Peyer's patch (tissue), 4 donors: Measurements from ENCODE around the gene BRF1. TPM values are rescaled to one million over a fixed set of nuclear protein-coding genes. Genes with fewer than 3 reads are reported as not detected.

Source experiments
- DNase-seq, 3 donors: peaks; one replicate each; pipeline ENCODE4 v3.0.0-alpha.2; 2017 to 2019
- H3K27ac ChIP-seq, 4 donors: fragments of 200-600 bp; sonication (generic); one replicate each; pipeline ENCODE4 v1.5.1; 2016 to 2019
- H3K27me3 ChIP-seq, 2 donors: fragments of 200-600 bp; sonication (generic); one replicate each; pipeline ENCODE4 v1.5.1; 2019
- H3K36me3 ChIP-seq, 3 donors: fragments of 200-600 bp; sonication (generic); one replicate each; pipeline ENCODE4 v1.5.1; 2016 to 2019
- H3K4me1 ChIP-seq, 4 donors: fragments of 200-600 bp; sonication (generic); one replicate each; pipeline ENCODE4 v1.5.1; 2016 to 2019
- H3K4me3 ChIP-seq, 4 donors: fragments of 200-600 bp; sonication (generic); 1 replicate in 3 of 4; 2 replicates in 1 of 4; pipeline ENCODE4 v1.5.1; 2016 to 2019; ENCODE audit warnings: mild to moderate bottlenecking in 1 of 4
- H3K9me3 ChIP-seq, 4 donors: fragments of 200-600 bp; sonication (generic); one replicate each; pipeline ENCODE4 v1.5.1; 2016 to 2019; ENCODE audit warnings: mild to moderate bottlenecking in 1 of 4
- CTCF ChIP-seq, 6 experiments: fragments of 450-650 bp in 4 of 6; fragments of 200-600 bp in 2 of 6; sonication (generic) in 1 of 6; IDR thresholded peaks; one replicate each; pipeline ENCODE4 v1.5.1; 2017 to 2019; ENCODE audit warnings: antibody characterized with exemption in 6 of 6, mild to moderate bottlenecking in 3 of 6, moderate library complexity in 1 of 6
- POLR2A ChIP-seq, 2 donors: fragments of 450-650 bp; IDR thresholded peaks; one replicate each; pipeline ENCODE4 v1.5.1; 2017; ENCODE audit warnings: antibody characterized with exemption in 2 of 2, mild to moderate bottlenecking in 2 of 2, moderate library complexity in 2 of 2
- total RNA-seq, 4 donors: library from RNA; depleted of rRNA; stranded (reverse); fragments of >200 nt; gene quantifications; one replicate each; pipeline ENCODE4 v1.1.0, GENCODE V29; 2016

The BRF1 gene
- total RNA-seq, 4 donors from 2014 or later: 40.8 to 112 (median 90.3) TPM

DNA sequence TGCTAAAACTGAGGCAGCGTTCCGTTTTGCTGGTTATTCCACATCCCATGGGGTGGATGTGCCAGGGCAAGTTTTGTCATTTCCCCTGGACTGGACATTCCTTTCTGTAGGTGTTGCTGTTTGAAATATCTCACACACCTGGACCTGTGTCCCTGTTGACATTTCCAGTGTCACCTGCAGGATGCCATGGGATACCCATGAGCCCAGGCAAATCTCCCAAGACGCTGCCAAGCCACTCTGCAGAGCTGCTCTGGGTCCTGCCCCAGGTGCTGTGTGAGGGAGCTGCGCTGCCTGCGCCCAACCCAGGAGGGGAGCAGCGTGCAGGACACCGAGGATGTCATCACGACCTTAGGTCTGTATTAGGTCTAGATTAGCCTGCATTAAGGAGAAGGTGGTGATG, 8.6 kb upstream of the BRF1 start:
- DNase-seq: no peak
- H3K36me3 ChIP-seq: no peaks in the 10 kb centered on the region
- no peak overlapping the region for H3K27ac ChIP-seq
- peaks cover 0 to 11% (median 3%) of the 10 kb centered on the region in 4 donors for H3K4me1 ChIP-seq
- TF ChIP-seq CTCF (IDR thresholded peaks at IDR 0.05) (no peak), POLR2A (IDR thresholded peaks at IDR 0.05) (no peak)
- no peaks in the 10 kb centered on the region for H3K9me3 ChIP-seq
- no peaks in the 10 kb centered on the region for H3K27me3 ChIP-seq
- no peak overlapping the region for H3K4me3 ChIP-seq

GRCh38 chr14:105307052-105307727, 6.4 kb upstream of the BRF1 start:
- Histone ChIP-seq H3K9me3 (no peaks in the 10 kb centered on the region), H3K27me3 (no peaks in the 10 kb centered on the region), H3K4me1 (no peaks in the 10 kb centered on the region), H3K4me3 (no peak overlapping the region), H3K36me3 (no peaks in the 10 kb centered on the region), H3K27ac (no peak overlapping the region)
- DNase-seq: no peak
- TF ChIP-seq CTCF (IDR thresholded peaks at IDR 0.05): no peak
- no peak for TF ChIP-seq POLR2A (IDR thresholded peaks at IDR 0.05)

DNA sequence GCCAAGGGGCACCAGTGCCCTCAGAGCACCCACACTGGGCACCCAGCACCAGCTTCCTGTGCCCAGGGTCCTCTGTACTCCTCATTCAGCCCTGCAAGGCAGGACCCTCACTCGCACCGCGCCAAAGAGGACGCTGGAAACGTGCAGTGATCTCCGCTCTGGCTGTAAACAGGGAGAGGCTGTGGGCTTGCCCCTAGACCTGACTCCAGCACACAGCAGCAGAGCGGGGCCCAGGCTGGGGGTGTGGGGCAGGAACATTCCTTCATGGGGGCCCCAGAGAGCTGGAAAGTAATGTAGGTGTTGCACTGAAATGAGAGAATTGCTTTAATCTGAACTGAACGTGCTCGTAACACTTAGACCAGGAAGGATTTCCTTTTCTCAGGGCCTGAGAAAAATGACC, 5.0 kb upstream of the BRF1 start:
- H3K4me1 ChIP-seq: peaks cover 0 to 5% (median 0%) of the 10 kb centered on the region in 4 donors
- H3K27ac ChIP-seq: no peak overlapping the region
- no peak for DNase-seq
- TF ChIP-seq CTCF (IDR thresholded peaks at IDR 0.05) (no peak), POLR2A (IDR thresholded peaks at IDR 0.05) (no peak)
- no peaks in the 10 kb centered on the region for H3K9me3 ChIP-seq
- no peaks in the 10 kb centered on the region for H3K27me3 ChIP-seq
- no peak overlapping the region for H3K4me3 ChIP-seq
- no peaks in the 10 kb centered on the region for H3K36me3 ChIP-seq

- Histone ChIP-seq H3K9me3 (no peaks in the 10 kb centered on the region), H3K27ac (no peak overlapping the region), H3K4me1 (peaks cover 0 to 5% (median 0%) of the 10 kb centered on the region in 4 donors), H3K27me3 (no peaks in the 10 kb centered on the region), H3K36me3 (no peaks in the 10 kb centered on the region), H3K4me3 (no peak overlapping the region)
- no peak for TF ChIP-seq POLR2A (IDR thresholded peaks at IDR 0.05)
- no peak for TF ChIP-seq CTCF (IDR thresholded peaks at IDR 0.05)
- no peak for DNase-seq
These were observed 4.5 kb upstream of the BRF1 start for GRCh38 chr14:105305345-105305744.

GRCh38 chr14:105304565-105304964, 3.8 kb upstream of the BRF1 start:
- Histone ChIP-seq H3K27ac (no peak overlapping the region), H3K4me3 (no peak overlapping the region), H3K36me3 (no peaks in the 10 kb centered on the region), H3K4me1 (peaks cover 0 to 10% (median 2%) of the 10 kb centered on the region in 4 donors), H3K9me3 (no peaks in the 10 kb centered on the region), H3K27me3 (no peaks in the 10 kb centered on the region)
- TF ChIP-seq CTCF (IDR thresholded peaks at IDR 0.05) (no peak), POLR2A (IDR thresholded peaks at IDR 0.05) (no peak)
- no peak for DNase-seq
